SK-N-MC (cell line): ENCODE results near the gene CLIP1.

ENCODE experiments used
- EZH2 ChIP-seq: fragments of 200-600 bp; sonication (generic); IDR thresholded peaks from one replicate; pipeline ENCODE4 v1.6.1; 2017; ENCODE audit warnings: antibody characterized with exemption
- FOXP2 ChIP-seq: optimal IDR thresholded peaks from 2 replicates; pipeline ENCODE3; 2011; ENCODE audit warnings: mild to moderate bottlenecking, moderate library complexity; ENCODE audit not compliant: insufficient read depth; ENCODE audit errors: extremely low read length, control extremely low read depth
- POLR2AphosphoS5 ChIP-seq: IDR thresholded peaks from 2 replicates; pipeline ENCODE4 v1.6.1; 2012; ENCODE audit warnings: mild to moderate bottlenecking, low read depth, low read length, borderline replicate concordance

DNA sequence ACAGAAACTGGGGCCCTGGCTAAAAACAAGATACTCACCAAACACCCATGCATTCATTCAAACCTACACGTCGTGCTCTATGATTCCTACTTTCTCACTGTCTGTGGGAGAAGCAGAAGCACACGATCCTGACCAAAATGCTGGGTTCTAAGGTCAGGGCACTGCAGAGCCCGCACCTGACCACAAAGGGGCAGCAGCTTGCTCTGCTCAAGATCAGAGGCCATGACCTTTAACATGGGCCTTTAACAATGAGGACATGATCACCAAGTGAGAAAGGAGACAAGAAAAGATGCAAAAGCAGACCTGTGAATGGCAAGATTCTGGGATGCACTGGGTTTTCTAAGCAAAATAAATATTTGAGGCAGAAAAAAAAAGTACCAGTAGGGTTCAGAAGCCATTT lies 116.1 kb downstream of the CLIP1 start:
- TF ChIP-seq EZH2: no peak
- TF ChIP-seq POLR2AphosphoS5: no peak
- no peak for TF ChIP-seq FOXP2
